Kidney (tissue), 14 donors: ENCODE measurements around the gene DGLUCY. TPM values are rescaled to one million over a fixed set of nuclear protein-coding genes. Genes with fewer than 3 reads are reported as not detected.

Source experiments
- DNase-seq, 5 donors: peaks; one replicate each; pipeline ENCODE4 v3.0.0-alpha.2; 2013 to 2020
- FAIRE-seq: peaks from 2 replicates; lab custom pipeline; 2012; peaks lifted over from hg19 to GRCh38; lab: Jason Lieb, UNC
- H3K27ac ChIP-seq, 2 donors: one replicate each; pipeline ENCODE4 v1.7.0; 2013; ENCODE audit warnings: low read depth in 2 of 2, low read length in 2 of 2, inconsistent platforms in 1 of 2
- H3K27me3 ChIP-seq: one replicate; pipeline ENCODE4 v1.7.1; 2013; ENCODE audit warnings: low read length, inconsistent platforms; ENCODE audit not compliant: control insufficient read depth, insufficient read depth
- H3K36me3 ChIP-seq, 3 donors: one replicate each; pipeline versions ENCODE4 v1.7.0 to v1.7.1; 2013; ENCODE audit warnings: low read length in 3 of 3, control low read depth in 1 of 3, inconsistent platforms in 1 of 3; ENCODE audit not compliant: insufficient read depth in 3 of 3, control insufficient read depth in 2 of 3
- H3K4me1 ChIP-seq, 3 donors: one replicate each; pipeline versions ENCODE4 v1.7.0 to v1.7.1; 2013; ENCODE audit warnings: low read length in 3 of 3, inconsistent platforms in 1 of 3, low read depth in 1 of 3; ENCODE audit not compliant: control insufficient read depth in 2 of 3, insufficient read depth in 2 of 3
- H3K4me3 ChIP-seq, 3 donors: one replicate each; pipeline versions ENCODE4 v1.7.0 to v1.8.1; 2013; ENCODE audit warnings: low read length in 3 of 3, control low read depth in 1 of 3, inconsistent platforms in 1 of 3
- H3K9ac ChIP-seq, 3 donors: one replicate each; pipeline versions ENCODE4 v1.7.0 to v1.7.1; 2013; ENCODE audit warnings: low read length in 3 of 3, control low read depth in 1 of 3, inconsistent platforms in 1 of 3
- H3K9me3 ChIP-seq, 3 donors: one replicate each; pipeline versions ENCODE4 v1.7.0 to v1.7.1; 2013; ENCODE audit warnings: low read length in 3 of 3, control low read depth in 1 of 3, inconsistent platforms in 1 of 3; ENCODE audit not compliant: control insufficient read depth in 2 of 3, insufficient read depth in 1 of 3
- intact Hi-C: fragments of 100-400 bp; cut with DNase I; formaldehyde crosslinking; loops from one replicate; pipeline ENCODE4 v1.11.1; 2022
- polyA plus RNA-seq: library from polyadenylated mRNA; stranded (reverse); fragments of 350-450 nt; fragmentation: Illumina TruSeq; extraction: RNeasy Lipid Tissue Mini Kit (QIAGEN cat#74804); gene quantifications from one replicate; pipeline ENCODE4 v1.2.3, GENCODE V29; 2014; ENCODE audit warnings: low read depth, low replicate concordance; ENCODE audit not compliant: insufficient read depth
- total RNA-seq: library from RNA; stranded (reverse); fragmentation: NEBNext Ultra II Directional; extraction: Animal tissue kit (Norgen Biotek cat#: 25700); gene quantifications from one replicate; pipeline ENCODE4 v1.2.1, GENCODE V29; 2021
- TF ChIP-seq, protein P1 (sequence below): IDR thresholded peaks from 3 replicates; pipeline ENCODE4 v1.5.1; 2012; ENCODE audit warnings: mild to moderate bottlenecking, moderate library complexity, borderline replicate concordance; ENCODE audit not compliant: insufficient read depth; ENCODE audit errors: extremely low read depth
- donor health status: control.
- donor health status: control.
- donor health status: control.
- donor health status: control.
- donor health status: control.
- donor health status: DM: yes; HTN: yes; CAD: no.
- donor health status: Normal renal cell carcinoma (clear cell type).

The DGLUCY gene
- total and polyA plus RNA-seq, 2 donors from 2014 or later, result 79.7 to 83.4 TPM

- Histone ChIP-seq H3K36me3 (peaks cover 3 to 44% (median 26%) of the 10 kb centered on the region in 3 donors), H3K4me1 (peaks cover 2 to 7% (median 6%) of the 10 kb centered on the region in 3 donors), H3K27me3 (no peaks in the 10 kb centered on the region), H3K9ac (no peak overlapping the region), H3K9me3 (no peaks in the 10 kb centered on the region), H3K4me3 (no peak overlapping the region), H3K27ac (no peak overlapping the region)
- DNase-seq (peak in 1 of 5 donors; percentile 2), FAIRE-seq (no peak)
- TF ChIP-seq, protein P1, sequence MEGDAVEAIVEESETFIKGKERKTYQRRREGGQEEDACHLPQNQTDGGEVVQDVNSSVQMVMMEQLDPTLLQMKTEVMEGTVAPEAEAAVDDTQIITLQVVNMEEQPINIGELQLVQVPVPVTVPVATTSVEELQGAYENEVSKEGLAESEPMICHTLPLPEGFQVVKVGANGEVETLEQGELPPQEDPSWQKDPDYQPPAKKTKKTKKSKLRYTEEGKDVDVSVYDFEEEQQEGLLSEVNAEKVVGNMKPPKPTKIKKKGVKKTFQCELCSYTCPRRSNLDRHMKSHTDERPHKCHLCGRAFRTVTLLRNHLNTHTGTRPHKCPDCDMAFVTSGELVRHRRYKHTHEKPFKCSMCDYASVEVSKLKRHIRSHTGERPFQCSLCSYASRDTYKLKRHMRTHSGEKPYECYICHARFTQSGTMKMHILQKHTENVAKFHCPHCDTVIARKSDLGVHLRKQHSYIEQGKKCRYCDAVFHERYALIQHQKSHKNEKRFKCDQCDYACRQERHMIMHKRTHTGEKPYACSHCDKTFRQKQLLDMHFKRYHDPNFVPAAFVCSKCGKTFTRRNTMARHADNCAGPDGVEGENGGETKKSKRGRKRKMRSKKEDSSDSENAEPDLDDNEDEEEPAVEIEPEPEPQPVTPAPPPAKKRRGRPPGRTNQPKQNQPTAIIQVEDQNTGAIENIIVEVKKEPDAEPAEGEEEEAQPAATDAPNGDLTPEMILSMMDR, result no peak
- intact Hi-C loops, result no loop called here
Measured at GRCh38 chr14:91158091-91158790, 44.4 kb downstream of the DGLUCY start.

- Histone ChIP-seq H3K9ac (no peak overlapping the region), H3K27ac (no peak overlapping the region), H3K4me3 (no peak overlapping the region), H3K4me1 (peaks cover 2 to 7% (median 6%) of the 10 kb centered on the region in 3 donors), H3K9me3 (no peaks in the 10 kb centered on the region), H3K27me3 (no peaks in the 10 kb centered on the region), H3K36me3 (peaks cover 3 to 50% (median 27%) of the 10 kb centered on the region in 3 donors)
- intact Hi-C loops, result no loop called here
- TF ChIP-seq, protein P1, result no peak
- DNase-seq (peak in 1 of 5 donors; percentile 4), FAIRE-seq (no peak)
Measured at GRCh38 chr14:91159182-91159581, 45.3 kb downstream of the DGLUCY start.

DNA sequence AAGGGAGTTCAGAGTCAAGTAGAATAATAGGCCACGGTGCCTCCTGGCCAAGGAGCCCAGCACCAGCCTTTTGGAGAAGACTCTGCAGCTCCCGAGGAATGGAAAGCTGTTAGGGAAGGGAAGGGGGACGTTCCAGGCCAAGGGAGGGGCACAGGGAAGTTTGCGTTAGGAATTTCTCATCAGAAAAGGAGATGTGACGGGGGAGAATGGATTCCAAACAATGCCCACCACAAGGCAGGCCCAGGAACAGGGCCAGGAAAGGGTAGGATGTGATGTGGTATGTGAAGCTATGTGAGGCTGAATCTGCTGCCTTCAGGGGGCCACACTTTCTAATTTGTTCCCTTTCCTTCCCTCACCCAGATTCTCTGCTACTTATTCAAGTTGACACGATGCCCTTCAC lies 46.0 kb downstream of the DGLUCY start:
- H3K9me3 ChIP-seq, result no peaks in the 10 kb centered on the region
- intact Hi-C loops, result no loop called here
- no peaks in the 10 kb centered on the region for H3K27me3 ChIP-seq
- H3K27ac ChIP-seq, result no peak overlapping the region
- DNase-seq, result peak in 1 of 5 donors; percentile 7
- H3K9ac ChIP-seq, result no peak overlapping the region
- H3K4me3 ChIP-seq, result no peak overlapping the region
- FAIRE-seq, result no peak
- H3K4me1 ChIP-seq, result peaks cover 0 to 6% (median 2%) of the 10 kb centered on the region in 3 donors
- TF ChIP-seq, protein P1, result no peak
- peaks cover 3 to 58% (median 35%) of the 10 kb centered on the region in 3 donors for H3K36me3 ChIP-seq

DNA sequence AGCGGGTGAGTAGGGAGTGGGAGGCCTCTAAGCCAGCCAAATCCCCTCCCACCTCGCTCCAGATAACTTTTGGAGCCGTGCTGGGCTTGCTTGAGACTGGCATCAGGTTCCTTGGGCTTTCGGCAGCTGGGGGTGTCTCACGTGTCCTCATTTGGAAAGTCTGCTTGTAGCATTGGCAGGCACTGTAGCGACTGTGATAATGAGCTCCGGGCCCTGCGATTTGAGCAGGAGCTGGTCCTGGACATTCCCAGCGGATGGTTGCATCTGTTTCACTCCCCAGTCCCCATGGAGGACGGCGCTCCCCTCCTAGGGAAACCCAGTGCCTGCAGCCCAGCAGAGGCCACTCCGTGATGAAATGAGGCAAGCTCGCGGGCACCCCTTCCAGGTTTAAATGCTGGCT lies 49.4 kb downstream of the DGLUCY start:
- H3K9me3 ChIP-seq, result no peaks in the 10 kb centered on the region
- FAIRE-seq, result no peak
- TF ChIP-seq, protein P1, result no peak
- intact Hi-C loops, result no loop called here
- H3K9ac ChIP-seq, result no peak overlapping the region
- no peaks in the 10 kb centered on the region for H3K27me3 ChIP-seq
- no peak overlapping the region for H3K27ac ChIP-seq
- no peak for DNase-seq
- H3K4me3 ChIP-seq, result no peak overlapping the region
- peaks cover 5 to 73% (median 43%) of the 10 kb centered on the region in 3 donors for H3K36me3 ChIP-seq
- no peaks in the 10 kb centered on the region for H3K4me1 ChIP-seq
